RWPE1 (cell line): Measurements from ENCODE around the gene DSG4.

Experiments
- CTCF ChIA-PET: fragments of 350-600 bp; sonication (Branson Sonifier 250); formaldehyde crosslinking; extraction: SDS; loops from one replicate; lab custom pipeline; 2021; lab: Yijun Ruan, JAX
- POLR2A ChIA-PET: fragments of 400-600 bp; formaldehyde crosslinking; extraction: SDS; loops from one replicate; lab custom pipeline; 2020; ENCODE audit warnings: antibody characterized with exemption; ENCODE audit not compliant: low non-redundant PET; lab: Yijun Ruan, JAX
- DNase-seq: peaks from one replicate; pipeline ENCODE4 v3.0.0; 2012; ENCODE audit warnings: low spot score
- H3K27ac ChIP-seq: fragments of 450-650 bp; 2 replicates; pipeline ENCODE4 v1.5.1; 2017
- CTCF ChIP-seq: fragments of 450-650 bp; conservative IDR thresholded peaks from 2 replicates; pipeline ENCODE4 v1.5.1; 2017; ENCODE audit warnings: low read depth, mild to moderate bottlenecking

DSG4 gene

DNA sequence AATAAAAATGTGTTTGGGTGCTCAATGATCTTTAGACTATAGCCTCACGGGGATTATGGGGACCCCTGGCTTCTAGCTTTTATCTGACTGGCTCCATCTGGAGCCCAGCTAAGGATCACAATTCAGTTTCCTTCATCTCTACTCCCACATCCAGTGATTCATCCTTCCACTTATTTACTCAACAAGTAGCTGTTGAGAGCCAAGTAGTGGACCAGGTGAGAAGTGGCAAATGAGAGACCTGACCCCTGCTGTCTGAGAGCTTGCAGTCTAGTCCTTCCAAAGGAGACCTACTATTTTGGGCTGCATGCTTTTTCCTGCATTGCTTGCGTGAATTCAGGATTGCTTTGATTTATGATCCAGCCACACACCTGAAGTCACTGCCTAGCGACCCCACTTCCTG lies 60.2 kb downstream of the DSG4 start:
- TF ChIP-seq CTCF, result no peak
- ChIA-PET POLR2A (no interaction called here), CTCF (interaction anchor here (0.5 kb wide), 1 partner anchor 244 kb away, joined by 6 read pairs; no protein-coding TSS in a partner anchor)
- no peak overlapping the region for H3K27ac ChIP-seq
- no peak for DNase-seq

DNA sequence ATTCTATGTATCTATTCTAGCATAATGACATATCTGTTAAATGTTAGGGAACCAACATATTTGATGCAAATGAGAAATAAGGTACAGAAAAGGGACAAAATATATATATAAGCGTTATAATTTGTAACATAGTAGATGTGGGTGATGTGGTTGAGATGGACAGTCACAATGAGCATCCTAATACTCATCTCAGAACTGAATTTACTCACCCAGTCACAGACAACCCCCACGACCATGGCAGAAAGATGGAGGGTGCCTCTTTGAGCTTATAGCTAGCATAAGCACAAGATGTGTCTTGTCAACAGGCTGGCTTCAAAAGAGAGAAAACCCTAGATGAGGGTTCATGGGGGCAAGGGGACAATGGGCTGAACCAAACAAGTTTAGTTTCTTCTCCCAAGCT lies 61.8 kb downstream of the DSG4 start:
- no peak overlapping the region for H3K27ac ChIP-seq
- ChIA-PET CTCF (no interaction called here), POLR2A (no interaction called here)
- DNase-seq, result no peak
- TF ChIP-seq CTCF, result no peak

- no peak overlapping the region for H3K27ac ChIP-seq
- TF ChIP-seq CTCF, result no peak
- DNase-seq, result no peak
- ChIA-PET POLR2A (no interaction called here), CTCF (no interaction called here)
Measured at GRCh38 chr18:31439807-31440325, 63.3 kb downstream of the DSG4 start.

DNA sequence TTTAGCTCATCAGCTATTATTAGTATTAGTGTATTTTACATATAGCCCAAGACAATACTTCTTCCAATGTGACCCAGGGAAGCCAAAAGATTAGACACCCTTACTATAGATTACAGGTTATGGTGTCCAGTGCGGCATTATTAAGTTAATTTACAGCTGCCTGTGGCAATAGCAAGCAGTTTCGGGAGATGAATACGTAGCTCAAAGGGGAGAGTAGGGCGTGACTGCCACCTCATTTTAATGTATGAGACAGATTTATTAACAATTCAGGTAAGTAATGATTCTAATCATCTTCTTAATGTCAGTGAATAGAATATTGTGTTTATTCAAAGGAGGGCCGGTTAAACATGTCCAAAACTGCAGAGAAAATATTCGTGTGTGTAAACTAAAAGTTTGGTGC lies 64.2 kb downstream of the DSG4 start:
- no peak overlapping the region for H3K27ac ChIP-seq
- no peak for TF ChIP-seq CTCF
- no peak for DNase-seq
- ChIA-PET CTCF (no interaction called here), POLR2A (no interaction called here)

DNA sequence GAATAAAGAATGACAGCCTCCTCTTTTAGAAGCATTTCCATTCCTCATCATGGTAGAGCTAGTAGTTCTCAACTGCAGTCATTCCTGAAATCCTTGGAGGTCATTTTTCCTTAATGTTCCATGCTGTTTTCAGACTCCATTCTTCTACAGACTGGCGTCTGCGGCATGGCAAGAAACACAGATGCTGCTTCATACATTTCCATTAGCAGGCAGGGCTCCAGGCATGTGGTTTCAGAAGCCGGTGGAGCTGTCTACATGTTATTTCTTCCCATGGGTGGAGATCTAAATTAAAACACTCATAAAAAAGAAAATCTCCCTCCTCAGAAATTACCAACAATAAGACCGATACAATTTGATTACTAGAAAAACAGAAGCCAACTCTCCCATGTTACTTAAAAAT lies 64.9 kb downstream of the DSG4 start:
- DNase-seq, result no peak
- ChIA-PET POLR2A (no interaction called here), CTCF (interaction anchor here (1.4 kb wide), 1 partner anchor 16 kb away, joined by 3 read pairs; no protein-coding TSS in a partner anchor)
- TF ChIP-seq CTCF, result no peak
- no peak overlapping the region for H3K27ac ChIP-seq

DNA sequence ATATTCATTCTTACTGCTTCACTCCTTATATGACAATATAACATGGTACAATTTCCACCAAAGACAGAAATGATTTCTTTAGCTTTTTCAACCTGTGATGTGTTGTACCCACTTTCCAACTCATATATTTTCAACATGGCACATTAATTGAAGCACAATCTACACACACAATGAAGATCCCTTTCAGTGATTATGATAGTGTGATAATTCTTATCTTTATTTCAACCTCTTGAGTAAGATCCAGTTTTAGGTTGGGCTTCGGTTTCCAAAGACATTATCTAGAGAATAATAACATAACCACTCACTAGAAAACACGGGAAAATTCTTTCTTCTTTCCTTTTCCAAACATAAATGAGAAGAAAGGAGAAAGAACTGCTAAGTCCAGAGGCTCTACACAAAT lies 67.6 kb downstream of the DSG4 start:
- ChIA-PET POLR2A (no interaction called here), CTCF (no interaction called here)
- no peak for TF ChIP-seq CTCF
- H3K27ac ChIP-seq, result no peak overlapping the region
- DNase-seq, result no peak
